B cell (primary cell): ENCODE data around the gene B3GALT6. TPM values are rescaled to one million over a fixed set of nuclear protein-coding genes. Genes with fewer than 3 reads are reported as not detected.

Source experiments
- ATAC-seq: fragments of 200-7000 bp; cut with Tn5 transposase; one replicate; pipeline ENCODE4 v1.10.0; 2021; ENCODE audit warnings: low read depth, mild to moderate bottlenecking, moderate number of reproducible peaks, moderate library complexity
- CTCF ChIA-PET: fragments of 350-600 bp; sonication (Branson Sonifier 250); formaldehyde crosslinking; loops from one replicate; lab custom pipeline; 2021; ENCODE audit warnings: antibody characterized with exemption, inconsistent platforms; lab: Charles Lee
- POLR2A ChIA-PET: fragments of 350-600 bp; sonication (Branson Sonifier 250); formaldehyde crosslinking; loops from one replicate; lab custom pipeline; 2021; ENCODE audit warnings: antibody characterized with exemption; lab: Charles Lee
- DNase-seq: peaks from one replicate; pipeline ENCODE4 v3.0.0; 2013
- H2AFZ ChIP-seq: 2 replicates; pipeline ENCODE4 v1.6.1; 2012; ENCODE audit warnings: mild to moderate bottlenecking, low read depth, low read length; ENCODE audit not compliant: insufficient read depth, poor library complexity, severe bottlenecking
- H3K27ac ChIP-seq, 2 donors: 1 replicate in 1 of 2; 2 replicates in 1 of 2; pipeline ENCODE4 v1.5.1; 2012 to 2013; ENCODE audit warnings: low read length in 2 of 2, mild to moderate bottlenecking in 2 of 2, moderate library complexity in 1 of 2
- H3K27me3 ChIP-seq, 4 experiments: fragments of 200-600 bp in 1 of 4; sonication (generic) in 1 of 4; replicated peaks in 1 of 4; 1 replicate in 2 of 4; 2 replicates in 2 of 4; pipeline versions ENCODE4 v1.6.1 to v1.7.0; 2013 to 2016; ENCODE audit warnings: low read length in 3 of 4, mild to moderate bottlenecking in 2 of 4, mixed read lengths in 1 of 4, moderate library complexity in 1 of 4; ENCODE audit not compliant: insufficient read depth in 4 of 4, control insufficient read depth in 3 of 4; ENCODE audit errors: control extremely low read depth in 1 of 4
- H3K36me3 ChIP-seq, 2 experiments: replicated peaks in 1 of 2; 1 replicate in 1 of 2; 2 replicates in 1 of 2; pipeline versions ENCODE4 v1.6.1 to v1.7.1; 2013; ENCODE audit warnings: low read length in 1 of 2; ENCODE audit not compliant: insufficient read depth in 2 of 2, control insufficient read depth in 1 of 2; ENCODE audit errors: control extremely low read depth in 1 of 2, extremely low read depth in 1 of 2
- H3K4me1 ChIP-seq, 2 donors: fragments of 200-600 bp in 1 of 2; sonication (generic) in 1 of 2; 1 replicate in 1 of 2; 2 replicates in 1 of 2; pipeline versions ENCODE4 v1.5.1 to v1.6.1; 2013 to 2017; ENCODE audit warnings: low read length in 2 of 2; ENCODE audit not compliant: control insufficient read depth in 2 of 2, insufficient read depth in 2 of 2
- H3K4me2 ChIP-seq: replicated peaks from 2 replicates; pipeline ENCODE3; 2012; ENCODE audit warnings: mild to moderate bottlenecking, low read depth, low read length; ENCODE audit not compliant: poor library complexity, severe bottlenecking
- H3K4me3 ChIP-seq, 5 experiments: fragments of 200-600 bp in 1 of 5; sonication (generic) in 1 of 5; 1 replicate in 3 of 5; 2 replicates in 2 of 5; pipeline versions ENCODE4 v1.5.1 to v1.7.0; 2011 to 2016; ENCODE audit warnings: low read length in 4 of 5, mild to moderate bottlenecking in 4 of 5, low read depth in 2 of 5, control low read depth in 1 of 5, moderate library complexity in 1 of 5; ENCODE audit not compliant: insufficient read depth in 1 of 5; ENCODE audit errors: control extremely low read depth in 1 of 5, extremely low read depth in 1 of 5
- H3K79me2 ChIP-seq: fragments of 200-600 bp; sonication (generic); one replicate; pipeline ENCODE4 v1.6.0; 2016; ENCODE audit warnings: low read length; ENCODE audit not compliant: control insufficient read depth, insufficient read depth
- H3K9ac ChIP-seq: fragments of 200-600 bp; sonication (generic); 2 replicates; pipeline ENCODE4 v1.6.1; 2017; ENCODE audit warnings: mild to moderate bottlenecking, low read length, moderate library complexity
- H3K9me3 ChIP-seq, 3 donors: one replicate each; pipeline versions ENCODE4 v1.6.1 to v1.7.1; 2013; ENCODE audit warnings: low read length in 2 of 3; ENCODE audit not compliant: control insufficient read depth in 2 of 3, insufficient read depth in 1 of 3; ENCODE audit errors: control extremely low read depth in 1 of 3
- H4K20me1 ChIP-seq: 2 replicates; pipeline ENCODE4 v1.6.0; 2012; ENCODE audit warnings: mild to moderate bottlenecking, low read length; ENCODE audit not compliant: insufficient read depth, control insufficient read depth, poor library complexity, severe bottlenecking
- H3K27ac Mint-ChIP-seq: one replicate; pipeline ENCODE4 v1.8.0; 2021; ENCODE audit warnings: mixed read lengths
- H3K27me3 Mint-ChIP-seq: one replicate; pipeline ENCODE4 v1.8.0; 2021; ENCODE audit warnings: mixed read lengths
- H3K4me1 Mint-ChIP-seq: one replicate; pipeline ENCODE4 v1.8.0; 2021; ENCODE audit warnings: mixed read lengths
- H3K4me3 Mint-ChIP-seq: one replicate; pipeline ENCODE4 v1.8.0; 2021; ENCODE audit warnings: mixed read lengths
- H3K9me3 Mint-ChIP-seq: one replicate; pipeline ENCODE4 v1.8.0; 2022; ENCODE audit warnings: mixed read lengths; ENCODE audit not compliant: insufficient read depth
- CTCF ChIP-seq: fragments of 200-600 bp; IDR thresholded peaks from one replicate; pipeline ENCODE4 v1.8.0; 2022; ENCODE audit warnings: antibody characterized with exemption, mild to moderate bottlenecking
- EZH2 ChIP-seq: IDR thresholded peaks from 2 replicates; pipeline ENCODE4 v1.6.1; 2012; ENCODE audit warnings: borderline replicate concordance, low read depth, mild to moderate bottlenecking, moderate library complexity, low read length; ENCODE audit not compliant: insufficient read depth, poor library complexity, severe bottlenecking
- WGBS: methylation state at CpG from one replicate; pipeline ENCODE4 v1.1.5; 2013; ENCODE audit warnings: missing lambda C conversion rate; ENCODE audit not compliant: insufficient coverage; 5-methylcytosine and 5-hydroxymethylcytosine counted together
- intact Hi-C: fragments of 100-400 bp; cut with micrococcal nuclease; formaldehyde crosslinking; loops from one replicate; pipeline ENCODE4 v1.10.0; 2022
- polyA plus RNA-seq: library from polyadenylated mRNA; depleted of rRNA; stranded (reverse); fragments of >200 nt; gene quantifications from 2 replicates; pipeline ENCODE4 v1.2.3, GENCODE V29; 2012
- total RNA-seq, 2 donors: library from RNA; stranded (reverse); fragments of 120-200 nt in 1 of 2; gene quantifications; 1 replicate in 1 of 2; 2 replicates in 1 of 2; pipeline versions ENCODE4 v1.2.3 to v1.2.4, GENCODE V29; 2013 to 2022

The B3GALT6 gene
- total and polyA plus RNA-seq, 2 donors (not counting 1 experiment from before 2014, with no cell fraction given), result 5.9 to 21.0 TPM

DNA sequence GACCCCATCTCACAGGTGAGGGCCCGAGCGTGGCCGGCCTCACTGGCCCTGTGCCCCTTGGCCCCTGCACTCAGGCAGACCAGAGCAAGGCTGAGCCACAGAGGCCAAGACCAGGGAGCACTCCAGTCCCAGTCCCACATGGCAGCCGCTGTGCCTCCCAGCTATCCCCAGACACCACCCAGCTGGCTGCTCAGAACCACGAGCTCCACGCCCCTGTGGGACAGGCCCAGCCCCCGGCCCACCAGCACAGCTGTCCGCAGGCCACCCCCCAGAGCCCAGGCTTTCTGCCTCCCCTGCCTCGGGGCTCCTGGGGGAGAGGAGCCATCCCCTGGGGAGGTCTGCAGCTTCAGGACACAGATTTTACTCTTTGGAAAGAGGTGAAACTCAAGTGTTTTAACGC lies 23.6 kb downstream of the B3GALT6 start:
- TF ChIP-seq EZH2 (no peak), CTCF (no peak)
- WGBS, result 93% methylated on average over 9 of the region's 10 CpGs
- DNase-seq (no peak), ATAC-seq (no peak)
- no peaks in the 10 kb centered on the region for H3K9me3 Mint-ChIP-seq
- no peak overlapping the region for H3K27ac Mint-ChIP-seq
- POLR2A ChIA-PET, result no interaction called here
- H3K27me3 ChIP-seq, result no peaks in the 10 kb centered on the region
- peaks cover 24% of the 10 kb centered on the region for H3K79me2 ChIP-seq
- intact Hi-C loops, result no loop called here
- no peak overlapping the region for H3K4me3 ChIP-seq
- no peaks in the 10 kb centered on the region for H3K9me3 ChIP-seq
- H3K4me2 ChIP-seq, result no peak overlapping the region
- no peak overlapping the region for H3K27ac ChIP-seq
- no peak overlapping the region for H3K9ac ChIP-seq
- H2AFZ ChIP-seq, result no peak overlapping the region
- peaks cover 30% of the 10 kb centered on the region for H4K20me1 ChIP-seq
- no peaks in the 10 kb centered on the region for H3K27me3 Mint-ChIP-seq
- peaks cover 0 to 44% of the 10 kb centered on the region in 2 experiments for H3K36me3 ChIP-seq
- CTCF ChIA-PET, result interaction anchor here (1.6 kb wide), 1 partner anchor 134 kb away, joined by 5 read pairs; no protein-coding TSS in a partner anchor
- H3K4me3 Mint-ChIP-seq, result no peak overlapping the region
- peaks cover 17% of the 10 kb centered on the region for H3K4me1 Mint-ChIP-seq
- H3K4me1 ChIP-seq, result peaks cover 7 to 13% of the 10 kb centered on the region in 2 donors

DNA sequence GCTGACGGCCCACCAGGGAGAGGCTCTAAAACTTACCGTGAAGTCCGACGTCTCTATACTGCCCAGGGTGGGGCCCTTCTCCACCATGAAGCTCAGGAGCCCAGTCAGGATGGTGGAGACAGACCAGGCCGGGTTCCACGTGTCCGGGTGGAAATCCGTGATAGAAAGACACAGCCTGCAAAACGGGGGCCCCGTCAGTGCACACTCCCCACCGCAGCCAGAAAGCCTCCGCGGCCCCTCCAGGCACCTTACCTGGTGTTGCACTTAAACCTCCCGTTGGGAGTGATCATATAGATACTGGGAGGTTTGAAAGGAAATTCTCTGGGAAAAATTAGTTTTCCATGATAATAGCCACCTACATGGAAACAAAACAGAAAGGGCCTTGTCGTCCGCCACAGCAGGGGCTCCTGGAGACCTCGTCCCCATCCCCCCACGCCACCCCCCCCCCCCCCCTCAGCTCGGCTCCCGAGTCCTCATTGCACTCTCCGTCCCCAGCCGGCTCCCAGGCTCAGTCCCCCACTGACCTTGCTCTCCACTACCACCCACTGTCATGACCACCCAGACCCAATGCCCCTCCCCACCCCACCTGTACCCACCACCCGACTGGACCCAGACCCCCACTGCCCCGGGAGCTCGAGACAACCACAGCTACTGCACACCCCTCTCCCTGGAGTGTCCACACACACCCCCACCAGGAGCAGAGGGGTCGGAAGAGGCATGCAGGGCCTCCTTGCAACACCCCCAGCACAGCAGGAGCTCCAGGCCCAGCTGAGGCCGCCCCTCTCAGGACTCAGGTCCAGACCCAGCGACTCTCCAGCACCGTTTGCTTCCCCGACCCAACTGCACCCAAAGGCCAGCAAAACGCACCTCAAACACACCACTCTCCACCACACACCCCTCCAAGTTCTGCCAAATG lies 25.2 kb downstream of the B3GALT6 start:
- ATAC-seq (no peak), DNase-seq (no peak)
- intact Hi-C loops, result no loop called here
- H3K4me3 ChIP-seq, result no peak overlapping the region
- Mint-ChIP-seq H3K27me3 (no peaks in the 10 kb centered on the region), H3K4me3 (no peak overlapping the region), H3K27ac (no peak overlapping the region), H3K4me1 (peaks cover 16% of the 10 kb centered on the region), H3K9me3 (no peaks in the 10 kb centered on the region)
- ChIA-PET CTCF (interaction anchor here (0.7 kb wide), 1 partner anchor 35 kb away, joined by 3 read pairs; no protein-coding TSS in a partner anchor), POLR2A (interaction anchor here (0.5 to 0.6 kb wide), 2 partner anchors 11 to 155 kb away, joined by 4 to 12 read pairs; no protein-coding TSS in a partner anchor)
- TF ChIP-seq EZH2, result no peak
- no peak for TF ChIP-seq CTCF
- no peak overlapping the region for H3K9ac ChIP-seq
- peaks cover 0 to 52% of the 10 kb centered on the region in 2 experiments for H3K36me3 ChIP-seq
- peaks cover 34% of the 10 kb centered on the region for H3K79me2 ChIP-seq
- no peak overlapping the region for H2AFZ ChIP-seq
- peaks cover 44% of the 10 kb centered on the region for H4K20me1 ChIP-seq
- 98% methylated on average over 24 of the region's 31 CpGs for WGBS
- no peaks in the 10 kb centered on the region for H3K9me3 ChIP-seq
- peaks cover 0 to 4% of the 10 kb centered on the region in 2 donors for H3K4me1 ChIP-seq
- H3K4me2 ChIP-seq, result no peak overlapping the region
- H3K27ac ChIP-seq, result no peak overlapping the region
- H3K27me3 ChIP-seq, result no peaks in the 10 kb centered on the region
